MM.1S (cell line): ENCODE data around the gene MAP1LC3B2.

ENCODE experiments used
- DNase-seq: peaks from one replicate; pipeline ENCODE4 v3.0.0-alpha.2; 2015
- H2AFZ ChIP-seq: fragments of 300-600 bp; sonication (generic); 2 replicates; pipeline ENCODE4 v1.6.0; 2016; ENCODE audit warnings: antibody characterized with exemption, low read length
- H3F3A ChIP-seq: fragments of 300-600 bp; sonication (generic); 2 replicates; pipeline ENCODE4 v1.6.1; 2016; ENCODE audit warnings: mild to moderate bottlenecking, antibody characterized with exemption, low read length, moderate library complexity, mixed read lengths; ENCODE audit not compliant: insufficient read depth
- H3K27ac ChIP-seq: fragments of 300-600 bp; sonication (generic); 2 replicates; pipeline ENCODE4 v1.5.1; 2016; ENCODE audit warnings: mild to moderate bottlenecking, low read length
- H3K27me3 ChIP-seq: fragments of 300-600 bp; sonication (generic); replicated peaks from 2 replicates; pipeline ENCODE4 v1.6.0; 2016; ENCODE audit warnings: low read length; ENCODE audit not compliant: insufficient read depth
- H3K36me3 ChIP-seq: fragments of 300-600 bp; sonication (generic); replicated peaks from 2 replicates; pipeline ENCODE4 v1.6.1; 2016; ENCODE audit warnings: mild to moderate bottlenecking, low read length, mixed read lengths; ENCODE audit not compliant: insufficient read depth
- H3K4me1 ChIP-seq: fragments of 300-600 bp; sonication (generic); 2 replicates; pipeline ENCODE4 v1.6.1; 2016; ENCODE audit warnings: low read length, mixed read lengths
- H3K4me2 ChIP-seq: fragments of 300-600 bp; sonication (generic); 2 replicates; pipeline ENCODE4 v1.6.0; 2016; ENCODE audit warnings: low read depth, low read length
- H3K4me3 ChIP-seq: fragments of 300-600 bp; sonication (generic); 2 replicates; pipeline ENCODE4 v1.5.1; 2016; ENCODE audit warnings: low read length, mixed read lengths
- H3K79me2 ChIP-seq: fragments of 300-600 bp; sonication (generic); 2 replicates; pipeline ENCODE4 v1.6.1; 2016; ENCODE audit warnings: mixed run types, low read length, mixed read lengths
- H3K9ac ChIP-seq: fragments of 300-600 bp; sonication (generic); 2 replicates; pipeline ENCODE4 v1.6.1; 2016; ENCODE audit warnings: low read length, mixed read lengths
- H3K9me2 ChIP-seq: fragments of 300-600 bp; sonication (generic); replicated peaks from 2 replicates; pipeline ENCODE4 v1.6.1; 2016; ENCODE audit warnings: mild to moderate bottlenecking, low read length, mixed read lengths; ENCODE audit not compliant: insufficient read depth
- H3K9me3 ChIP-seq: fragments of 300-600 bp; sonication (generic); replicated peaks from 2 replicates; pipeline ENCODE4 v1.6.1; 2016; ENCODE audit warnings: mild to moderate bottlenecking, low read length, mixed read lengths; ENCODE audit not compliant: insufficient read depth
- H4K20me1 ChIP-seq: fragments of 300-600 bp; sonication (generic); 2 replicates; pipeline ENCODE4 v1.6.1; 2016; ENCODE audit warnings: mild to moderate bottlenecking, low read length, moderate library complexity, mixed read lengths; ENCODE audit not compliant: insufficient read depth
- EZH2 ChIP-seq: fragments of 300-600 bp; sonication (generic); optimal IDR thresholded peaks from 2 replicates; pipeline ENCODE3; 2017; ENCODE audit warnings: low read depth, mild to moderate bottlenecking, antibody characterized with exemption, low read length, mixed read lengths
- EZH2phosphoT487 ChIP-seq: fragments of 300-600 bp; sonication (generic); IDR thresholded peaks from 2 replicates; pipeline ENCODE4 v1.6.1; 2018; ENCODE audit warnings: antibody characterized with exemption, low read length
- TF ChIP-seq, protein P1 (sequence below): fragments of 300-600 bp; sonication (generic); IDR thresholded peaks from 2 replicates; pipeline ENCODE4 v1.5.1; 2016; ENCODE audit warnings: antibody characterized with exemption, low read length, mixed read lengths

MAP1LC3B2 gene

DNA sequence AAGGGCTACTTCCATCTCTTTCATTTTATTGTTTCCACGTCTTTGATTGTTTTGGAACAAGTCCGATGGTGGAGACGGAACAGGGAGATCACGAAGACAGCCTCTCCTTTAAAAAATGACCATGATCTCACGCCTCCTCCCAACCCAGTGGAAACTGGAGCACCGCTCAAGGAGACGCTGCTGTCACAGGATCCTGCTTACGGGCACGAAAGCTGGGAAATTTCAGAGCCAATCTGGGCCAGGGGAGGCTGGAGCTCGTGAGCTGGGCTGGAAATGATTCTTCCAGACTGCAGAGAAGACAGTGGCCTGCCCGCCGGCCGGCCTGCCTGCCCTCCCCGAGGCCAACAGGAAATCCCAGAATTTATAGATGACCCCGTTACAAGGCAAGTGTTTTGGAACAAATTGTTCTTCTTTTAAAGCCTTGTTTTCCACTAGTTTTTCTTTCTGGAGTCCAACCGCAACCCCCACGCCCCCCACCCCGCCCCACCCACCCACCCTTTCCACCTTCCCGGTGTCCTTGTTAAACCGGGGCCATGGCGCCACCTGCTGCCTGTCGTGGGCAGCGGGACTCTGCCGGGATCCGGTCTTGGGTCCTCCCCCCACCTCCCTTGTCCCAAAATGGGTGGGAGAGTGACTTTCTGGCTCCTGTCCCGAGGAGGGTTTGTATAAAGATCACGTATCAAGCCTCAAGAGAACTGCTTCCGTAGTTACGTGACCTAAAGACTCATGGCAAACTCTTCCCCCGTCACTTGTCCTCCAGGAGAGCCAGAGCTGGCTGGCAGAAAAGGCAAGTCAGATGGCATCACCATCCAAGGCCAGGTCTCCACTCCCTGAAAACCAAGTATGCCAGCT is 40.3 kb downstream of the MAP1LC3B2 start:
- Histone ChIP-seq H3K79me2 (no peaks in the 10 kb centered on the region), H3K9me2 (no peaks in the 10 kb centered on the region), H3K27ac (no peak overlapping the region), H3K4me2 (peak overlapping the region; percentile 26; the same call in 1 of the 2 replicates), H3K27me3 (no peaks in the 10 kb centered on the region), H3F3A (no peaks in the 10 kb centered on the region), H3K4me1 (no peaks in the 10 kb centered on the region), H3K9me3 (no peaks in the 10 kb centered on the region), H4K20me1 (no peaks in the 10 kb centered on the region), H3K36me3 (no peaks in the 10 kb centered on the region), H2AFZ (0 out of 2 replicates have a peak overlapping the region, but pooled peaks have one; percentile 23), H3K9ac (no peak overlapping the region), H3K4me3 (no peak overlapping the region)
- DNase-seq = peak; percentile 34
- TF ChIP-seq, protein P1, sequence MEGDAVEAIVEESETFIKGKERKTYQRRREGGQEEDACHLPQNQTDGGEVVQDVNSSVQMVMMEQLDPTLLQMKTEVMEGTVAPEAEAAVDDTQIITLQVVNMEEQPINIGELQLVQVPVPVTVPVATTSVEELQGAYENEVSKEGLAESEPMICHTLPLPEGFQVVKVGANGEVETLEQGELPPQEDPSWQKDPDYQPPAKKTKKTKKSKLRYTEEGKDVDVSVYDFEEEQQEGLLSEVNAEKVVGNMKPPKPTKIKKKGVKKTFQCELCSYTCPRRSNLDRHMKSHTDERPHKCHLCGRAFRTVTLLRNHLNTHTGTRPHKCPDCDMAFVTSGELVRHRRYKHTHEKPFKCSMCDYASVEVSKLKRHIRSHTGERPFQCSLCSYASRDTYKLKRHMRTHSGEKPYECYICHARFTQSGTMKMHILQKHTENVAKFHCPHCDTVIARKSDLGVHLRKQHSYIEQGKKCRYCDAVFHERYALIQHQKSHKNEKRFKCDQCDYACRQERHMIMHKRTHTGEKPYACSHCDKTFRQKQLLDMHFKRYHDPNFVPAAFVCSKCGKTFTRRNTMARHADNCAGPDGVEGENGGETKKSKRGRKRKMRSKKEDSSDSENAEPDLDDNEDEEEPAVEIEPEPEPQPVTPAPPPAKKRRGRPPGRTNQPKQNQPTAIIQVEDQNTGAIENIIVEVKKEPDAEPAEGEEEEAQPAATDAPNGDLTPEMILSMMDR = peak; percentile 39
- TF ChIP-seq EZH2 (no peak), EZH2phosphoT487 (no peak)

- no peaks in the 10 kb centered on the region for H3K9me2 ChIP-seq
- H3K27ac ChIP-seq = no peak overlapping the region
- TF ChIP-seq EZH2phosphoT487 = no peak
- TF ChIP-seq, protein P1 = no peak
- TF ChIP-seq EZH2 = no peak
- no peak overlapping the region for H3K4me2 ChIP-seq
- H3K36me3 ChIP-seq = no peaks in the 10 kb centered on the region
- no peaks in the 10 kb centered on the region for H3K79me2 ChIP-seq
- DNase-seq = no peak
- H4K20me1 ChIP-seq = no peaks in the 10 kb centered on the region
- H3K4me1 ChIP-seq = no peaks in the 10 kb centered on the region
- no peaks in the 10 kb centered on the region for H3F3A ChIP-seq
- no peaks in the 10 kb centered on the region for H3K27me3 ChIP-seq
- H3K4me3 ChIP-seq = no peak overlapping the region
- H3K9me3 ChIP-seq = no peaks in the 10 kb centered on the region
- H2AFZ ChIP-seq = no peak overlapping the region
- H3K9ac ChIP-seq = no peak overlapping the region
These were observed 42.1 kb downstream of the MAP1LC3B2 start for GRCh38 chr12:116600959-116601918.

- no peak overlapping the region for H3K27ac ChIP-seq
- no peaks in the 10 kb centered on the region for H3K9me2 ChIP-seq
- no peak overlapping the region for H2AFZ ChIP-seq
- no peaks in the 10 kb centered on the region for H3F3A ChIP-seq
- no peaks in the 10 kb centered on the region for H3K9me3 ChIP-seq
- no peak overlapping the region for H3K4me3 ChIP-seq
- H4K20me1 ChIP-seq = no peaks in the 10 kb centered on the region
- TF ChIP-seq, protein P1 = no peak
- TF ChIP-seq EZH2 (no peak), EZH2phosphoT487 (no peak)
- H3K9ac ChIP-seq = no peak overlapping the region
- no peaks in the 10 kb centered on the region for H3K36me3 ChIP-seq
- no peak for DNase-seq
- H3K4me2 ChIP-seq = no peak overlapping the region
- no peaks in the 10 kb centered on the region for H3K4me1 ChIP-seq
- H3K27me3 ChIP-seq = no peaks in the 10 kb centered on the region
- no peaks in the 10 kb centered on the region for H3K79me2 ChIP-seq
These were observed 43.0 kb downstream of the MAP1LC3B2 start for GRCh38 chr12:116601933-116602810.
